SK-N-SH treated with all-trans-retinoic acid at 6 μM for 48 hours (cell line): ENCODE measurements around the gene SNX11.

ENCODE experiments used
- ATAC-seq: fragments of 200-7000 bp; cut with Tn5 transposase; 3 replicates; pipeline ENCODE4 v1.9.1; 2020; ENCODE audit warnings: mild to moderate bottlenecking, moderate library complexity
- ARNTL ChIP-seq: fragments of 450-650 bp; formaldehyde crosslinking; IDR thresholded peaks from 2 replicates; pipeline ENCODE4 v1.5.0; 2020; ENCODE audit warnings: low read depth, mild to moderate bottlenecking, moderate library complexity, borderline replicate concordance
- BACH2 ChIP-seq: fragments of 250-450 bp; sonication (Bioruptor Pico); IDR thresholded peaks from 2 replicates; pipeline ENCODE4 v1.9.0; 2021; ENCODE audit warnings: mild to moderate bottlenecking, borderline replicate concordance
- CREB5 ChIP-seq: fragments of 250-450 bp; sonication (Bioruptor Pico); IDR thresholded peaks from 2 replicates; pipeline ENCODE4 v1.5.1; 2020; ENCODE audit warnings: low read depth, mild to moderate bottlenecking, moderate library complexity
- CSDC2 ChIP-seq: fragments of 250-450 bp; sonication (Bioruptor Pico); IDR thresholded peaks from 2 replicates; pipeline ENCODE4 v1.5.0; 2020; ENCODE audit warnings: mild to moderate bottlenecking, moderate library complexity
- GLIS3 ChIP-seq: fragments of 250-450 bp; sonication (Bioruptor Pico); IDR thresholded peaks from 2 replicates; pipeline ENCODE4 v1.5.0; 2020; ENCODE audit warnings: mild to moderate bottlenecking, moderate library complexity
- ISL1 ChIP-seq: fragments of 250-450 bp; sonication (Bioruptor Pico); IDR thresholded peaks from 2 replicates; pipeline ENCODE4 v2.1.2; 2022; ENCODE audit warnings: mild to moderate bottlenecking, moderate library complexity
- OSR1 ChIP-seq: fragments of 250-450 bp; sonication (Bioruptor Pico); IDR thresholded peaks from 2 replicates; pipeline ENCODE4 v1.8.0; 2022; ENCODE audit warnings: moderate library complexity, mild to moderate bottlenecking, inconsistent platforms
- PATZ1 ChIP-seq: fragments of 250-450 bp; sonication (Bioruptor Pico); IDR thresholded peaks from 2 replicates; pipeline ENCODE4 v1.8.0; 2020; ENCODE audit warnings: mild to moderate bottlenecking, moderate library complexity, borderline replicate concordance
- POU6F1 ChIP-seq: fragments of 250-450 bp; sonication (Bioruptor Pico); IDR thresholded peaks from 2 replicates; pipeline ENCODE4 v1.8.0; 2021; ENCODE audit warnings: low read depth, mild to moderate bottlenecking, moderate library complexity, borderline replicate concordance
- PPARA ChIP-seq: fragments of 250-450 bp; sonication (Bioruptor Pico); IDR thresholded peaks from 2 replicates; pipeline ENCODE4 v1.5.0; 2020; ENCODE audit warnings: mild to moderate bottlenecking, borderline replicate concordance
- SNAI2 ChIP-seq: fragments of 250-450 bp; sonication (Bioruptor Pico); IDR thresholded peaks from 2 replicates; pipeline ENCODE4 v1.5.0; 2020; ENCODE audit warnings: mild to moderate bottlenecking, moderate library complexity
- TOX ChIP-seq: fragments of 250-450 bp; sonication (Bioruptor Pico); IDR thresholded peaks from 2 replicates; pipeline ENCODE4 v1.8.0; 2021; ENCODE audit warnings: mild to moderate bottlenecking, moderate library complexity, borderline replicate concordance
- TSHZ2 ChIP-seq: fragments of 250-450 bp; sonication (Bioruptor Pico); IDR thresholded peaks from 2 replicates; pipeline ENCODE4 v1.5.0; 2020; ENCODE audit warnings: mild to moderate bottlenecking, moderate library complexity
- ZC3H10 ChIP-seq: fragments of 250-450 bp; sonication (Bioruptor Pico); IDR thresholded peaks from 2 replicates; pipeline ENCODE4 v1.5.1; 2021; ENCODE audit warnings: mild to moderate bottlenecking, moderate library complexity
- ZFP3 ChIP-seq: fragments of 250-450 bp; sonication (Bioruptor Pico); IDR thresholded peaks from 2 replicates; pipeline ENCODE4 v1.5.0; 2020; ENCODE audit warnings: mild to moderate bottlenecking, moderate library complexity
- ZFP30 ChIP-seq: fragments of 450-650 bp; formaldehyde crosslinking; IDR thresholded peaks from 2 replicates; pipeline ENCODE4 v1.5.0; 2022; ENCODE audit warnings: mild to moderate bottlenecking, moderate library complexity
- ZNF565 ChIP-seq: fragments of 450-650 bp; formaldehyde crosslinking; conservative IDR thresholded peaks from 2 replicates; pipeline ENCODE4 v1.5.0; 2020; ENCODE audit warnings: low read depth, mild to moderate bottlenecking, moderate library complexity
- ZNF70 ChIP-seq: fragments of 450-650 bp; formaldehyde crosslinking; IDR thresholded peaks from 2 replicates; pipeline ENCODE4 v1.5.0; 2020; ENCODE audit warnings: mild to moderate bottlenecking, moderate library complexity
- ZNF8 ChIP-seq: fragments of 450-650 bp; formaldehyde crosslinking; IDR thresholded peaks from 2 replicates; pipeline ENCODE4 v1.5.0; 2020; ENCODE audit warnings: mild to moderate bottlenecking, moderate library complexity
- TF ChIP-seq, protein P1 (sequence below): fragments of 250-450 bp; sonication (Bioruptor Pico); IDR thresholded peaks from 2 replicates; pipeline ENCODE4 v1.5.1; 2021; ENCODE audit warnings: mild to moderate bottlenecking, moderate library complexity

Gene SNX11

GRCh38 chr17:48101012-48101720 lies 6.4 kb upstream of the SNX11 start, which contains the start of gene CBX1 (continued):
- TF ChIP-seq CREB5 (CRISPR knock-in tag) (no peak), ZNF565 (CRISPR knock-in tag) (no peak), ZNF8 (CRISPR knock-in tag) (peak; percentile 100), CSDC2 (CRISPR knock-in tag) (0 out of 2 replicates have a peak, but pooled peaks have one; percentile 43), BACH2 (no peak), TSHZ2 (CRISPR knock-in tag) (peak; percentile 85), ZNF70 (CRISPR knock-in tag) (no peak), ISL1 (CRISPR knock-in tag) (no peak), ARNTL (CRISPR knock-in tag) (no peak), OSR1 (CRISPR knock-in tag) (no peak)

DNA sequence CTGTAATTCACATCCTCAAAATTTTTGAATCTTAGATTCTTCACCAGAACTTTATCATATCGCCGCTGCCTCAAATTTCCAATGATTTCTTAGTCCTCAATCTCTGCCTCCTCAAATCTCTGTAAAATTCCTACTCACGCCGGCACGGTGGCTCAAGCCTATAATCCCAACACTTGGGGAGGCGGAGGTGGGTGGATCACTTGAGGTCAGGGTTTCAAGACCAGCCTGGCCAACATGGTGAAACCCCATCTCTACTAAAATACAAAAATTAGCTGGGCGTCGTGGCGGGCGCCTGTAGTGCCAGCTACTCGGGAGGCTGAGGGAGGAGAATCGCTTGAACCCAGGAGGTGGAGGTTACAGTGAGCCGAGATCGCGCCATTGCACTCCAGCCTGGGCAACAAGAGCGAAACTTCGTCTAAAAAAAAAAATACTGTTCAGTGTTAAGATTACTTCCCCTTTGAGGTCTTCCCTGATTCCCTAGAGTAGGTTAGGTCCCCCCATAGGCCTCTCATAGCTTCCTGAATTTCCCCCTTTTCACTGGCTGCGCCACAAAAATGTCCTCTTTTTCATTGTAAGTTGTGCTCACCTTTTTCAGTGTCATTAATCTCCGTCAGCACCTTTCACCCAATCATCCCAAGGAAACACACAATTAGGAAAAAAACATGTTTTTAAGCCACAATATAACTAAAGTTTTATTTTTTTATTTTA lies 5.4 kb upstream of the SNX11 start:
- ATAC-seq: no peak
- TF ChIP-seq ZFP30 (CRISPR knock-in tag) (no peak), OSR1 (CRISPR knock-in tag) (no peak), GLIS3 (CRISPR knock-in tag) (no peak), ZC3H10 (no peak), PPARA (no peak), ZNF70 (CRISPR knock-in tag) (no peak), SNAI2 (CRISPR knock-in tag) (no peak), ISL1 (CRISPR knock-in tag) (no peak)
- TF ChIP-seq, all 23 proteins: peak for 0

GRCh38 chr17:48102798-48103715 lies 4.5 kb upstream of the SNX11 start:
- no peak for TF ChIP-seq TOX (CRISPR knock-in tag)
- TF ChIP-seq ZNF565 (CRISPR knock-in tag): no peak
- TF ChIP-seq ZFP30 (CRISPR knock-in tag): no peak
- no peak for TF ChIP-seq BACH2
- TF ChIP-seq POU6F1: no peak
- no peak for TF ChIP-seq ZC3H10
- no peak for TF ChIP-seq OSR1 (CRISPR knock-in tag)
- TF ChIP-seq TSHZ2 (CRISPR knock-in tag): no peak
- TF ChIP-seq SNAI2 (CRISPR knock-in tag): no peak
- TF ChIP-seq ZNF8 (CRISPR knock-in tag): no peak
- TF ChIP-seq GLIS3 (CRISPR knock-in tag): no peak
- no peak for TF ChIP-seq ZFP3 (CRISPR knock-in tag)
- no peak for TF ChIP-seq PATZ1 (CRISPR knock-in tag)
- no peak for TF ChIP-seq ISL1 (CRISPR knock-in tag)
- TF ChIP-seq, protein P1, sequence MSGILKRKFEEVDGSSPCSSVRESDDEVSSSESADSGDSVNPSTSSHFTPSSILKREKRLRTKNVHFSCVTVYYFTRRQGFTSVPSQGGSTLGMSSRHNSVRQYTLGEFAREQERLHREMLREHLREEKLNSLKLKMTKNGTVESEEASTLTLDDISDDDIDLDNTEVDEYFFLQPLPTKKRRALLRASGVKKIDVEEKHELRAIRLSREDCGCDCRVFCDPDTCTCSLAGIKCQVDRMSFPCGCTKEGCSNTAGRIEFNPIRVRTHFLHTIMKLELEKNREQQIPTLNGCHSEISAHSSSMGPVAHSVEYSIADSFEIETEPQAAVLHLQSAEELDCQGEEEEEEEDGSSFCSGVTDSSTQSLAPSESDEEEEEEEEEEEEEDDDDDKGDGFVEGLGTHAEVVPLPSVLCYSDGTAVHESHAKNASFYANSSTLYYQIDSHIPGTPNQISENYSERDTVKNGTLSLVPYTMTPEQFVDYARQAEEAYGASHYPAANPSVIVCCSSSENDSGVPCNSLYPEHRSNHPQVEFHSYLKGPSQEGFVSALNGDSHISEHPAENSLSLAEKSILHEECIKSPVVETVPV (CRISPR knock-in tag): no peak
- no peak for TF ChIP-seq PPARA
- no peak for ATAC-seq
